Thyroid gland (tissue), 4 donors: ENCODE results near the gene TNFSF13B.

Source experiments
- CTCF ChIP-seq, 6 experiments: fragments of 200-600 bp in 3 of 6; fragments of 450-650 bp in 3 of 6; sonication (generic) in 3 of 6; IDR thresholded peaks; one replicate each; pipeline ENCODE4 v1.5.1; 2016 to 2019; ENCODE audit warnings: antibody characterized with exemption in 6 of 6, mild to moderate bottlenecking in 2 of 6, inconsistent platforms in 1 of 6, moderate library complexity in 1 of 6
- POLR2A ChIP-seq, 2 donors: fragments of 450-650 bp; IDR thresholded peaks; one replicate each; pipeline ENCODE4 v1.6.1; 2017; ENCODE audit warnings: antibody characterized with exemption in 2 of 2, mild to moderate bottlenecking in 2 of 2, moderate library complexity in 1 of 2

GRCh38 chr13:108220041-108220440, 49.5 kb upstream of the TNFSF13B start:
- TF ChIP-seq CTCF (IDR thresholded peaks at IDR 0.05): no peak
- no peak for TF ChIP-seq POLR2A (IDR thresholded peaks at IDR 0.05)
